ENCODE measurements around the gene ZFP36L2. TPM values are rescaled to one million over a fixed set of nuclear protein-coding genes. Genes with fewer than 3 reads are reported as not detected.

Gene ZFP36L2
- total RNA-seq, 1 experiment from 2014 or later, result 105 TPM

DNA sequence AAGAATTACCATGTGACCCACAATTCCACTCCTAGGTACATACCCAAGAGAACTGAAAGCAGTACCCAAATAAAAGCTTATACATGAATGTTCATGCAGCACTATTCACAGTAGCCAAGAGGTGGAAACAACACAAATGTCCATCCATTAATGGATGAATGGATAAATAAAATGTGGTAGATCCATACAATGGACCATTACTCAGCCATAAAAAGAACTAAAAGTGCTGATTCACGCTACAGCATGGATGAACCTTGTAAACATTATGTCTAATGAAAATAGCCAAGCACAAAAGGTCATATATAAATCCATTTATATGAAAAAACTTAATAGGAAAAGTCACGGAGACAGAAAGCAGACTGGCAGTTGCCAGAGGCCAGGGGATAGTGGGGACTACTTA is 23.6 kb upstream of the ZFP36L2 start:
- H3K4me3 Mint-ChIP-seq, result no peak overlapping the region
- Histone ChIP-seq H3K4me1 (ENCODE audit: insufficient read depth, low read length) (peaks cover 3% of the 10 kb centered on the region; the same call in 1 of the 2 replicates), H4K20me1 (ENCODE audit: control insufficient read depth, insufficient read depth, insufficient read length) (no peaks in the 10 kb centered on the region), H3K27ac (ENCODE audit: insufficient read length, low read depth, low read length) (no peak overlapping the region), H3K79me2 (ENCODE audit: insufficient read depth, low read length) (no peaks in the 10 kb centered on the region), H3K79me1 (ENCODE audit: insufficient read depth, low read depth, low read length, poor library complexity, severe bottlenecking) (no peaks in the 10 kb centered on the region), H3K18ac (ENCODE audit: insufficient read length, low read depth, low read length) (no peak overlapping the region), H2BK5ac (ENCODE audit: insufficient read length, low read length) (no peak overlapping the region), H2BK120ac (ENCODE audit: low read depth, low read length, poor library complexity, severe bottlenecking) (no peak overlapping the region), H3K27me3 (ENCODE audit: insufficient read depth, low read length) (no peaks in the 10 kb centered on the region), H2AK5ac (ENCODE audit: insufficient read length, low read length) (no peak overlapping the region), H3K56ac (ENCODE audit: insufficient read length, low read depth, low read length) (no peak overlapping the region), H3K4me2 (ENCODE audit: insufficient read depth, insufficient read length, low read length) (no peak overlapping the region), H3K9me3 (ENCODE audit: control insufficient read depth, low read depth, low read length) (no peaks in the 10 kb centered on the region), H2AFZ (ENCODE audit: low read length) (no peak overlapping the region), H3T11ph (ENCODE audit: low read length) (no peak overlapping the region), H2BK12ac (ENCODE audit: insufficient read length, low read depth, low read length) (no peak overlapping the region), H4K91ac (ENCODE audit: insufficient read length, low read depth, low read length) (no peak overlapping the region), H4K8ac (replicated peaks; ENCODE audit: insufficient read length, low read depth, low read length) (no peak overlapping the region), H3K9ac (ENCODE audit: extremely low read depth, insufficient read length, low read length) (no peak overlapping the region), H4K5ac (ENCODE audit: insufficient read length, low read depth, low read length) (no peak overlapping the region), H3K14ac (ENCODE audit: insufficient read depth, low read length) (no peak overlapping the region), H2BK15ac (ENCODE audit: low read depth, low read length) (no peak overlapping the region), H2BK20ac (ENCODE audit: low read depth, low read length, poor library complexity, severe bottlenecking) (no peak overlapping the region), H3K23me2 (ENCODE audit: insufficient read length, low read depth, low read length, poor library complexity, severe bottlenecking) (no peaks in the 10 kb centered on the region), H3K4ac (ENCODE audit: low read depth, low read length) (no peak overlapping the region), H3K23ac (ENCODE audit: insufficient read length, low read depth, low read length) (no peak overlapping the region)
- peaks cover 12 to 14% of the 10 kb centered on the region in 2 experiments for H3K4me1 Mint-ChIP-seq
- H3K27me3 Mint-ChIP-seq (ENCODE audit: low read depth), result no peaks in the 10 kb centered on the region
- H3K27ac Mint-ChIP-seq, result no peak overlapping the region
- no peaks in the 10 kb centered on the region for H3K9me3 Mint-ChIP-seq
- H3K36me3 Mint-ChIP-seq (ENCODE audit: insufficient read depth in 1 of 3, low read depth in 3 of 3), result no peaks in the 10 kb centered on the region; a peak in 1 of 7 replicates
- TF ChIP-seq, protein P1, sequence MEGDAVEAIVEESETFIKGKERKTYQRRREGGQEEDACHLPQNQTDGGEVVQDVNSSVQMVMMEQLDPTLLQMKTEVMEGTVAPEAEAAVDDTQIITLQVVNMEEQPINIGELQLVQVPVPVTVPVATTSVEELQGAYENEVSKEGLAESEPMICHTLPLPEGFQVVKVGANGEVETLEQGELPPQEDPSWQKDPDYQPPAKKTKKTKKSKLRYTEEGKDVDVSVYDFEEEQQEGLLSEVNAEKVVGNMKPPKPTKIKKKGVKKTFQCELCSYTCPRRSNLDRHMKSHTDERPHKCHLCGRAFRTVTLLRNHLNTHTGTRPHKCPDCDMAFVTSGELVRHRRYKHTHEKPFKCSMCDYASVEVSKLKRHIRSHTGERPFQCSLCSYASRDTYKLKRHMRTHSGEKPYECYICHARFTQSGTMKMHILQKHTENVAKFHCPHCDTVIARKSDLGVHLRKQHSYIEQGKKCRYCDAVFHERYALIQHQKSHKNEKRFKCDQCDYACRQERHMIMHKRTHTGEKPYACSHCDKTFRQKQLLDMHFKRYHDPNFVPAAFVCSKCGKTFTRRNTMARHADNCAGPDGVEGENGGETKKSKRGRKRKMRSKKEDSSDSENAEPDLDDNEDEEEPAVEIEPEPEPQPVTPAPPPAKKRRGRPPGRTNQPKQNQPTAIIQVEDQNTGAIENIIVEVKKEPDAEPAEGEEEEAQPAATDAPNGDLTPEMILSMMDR (conservative IDR thresholded peaks at IDR 0.05), result no peak
- WGBS (ENCODE audit: extremely low coverage, insufficient read length, low lambda C conversion rate), result no CpG with 5 or more reads among the region's 2 CpGs
- DNase-seq, result no peak
